Neural crest cell (in vitro differentiated cells): ENCODE results near the gene EIPR1. TPM values are rescaled to one million over a fixed set of nuclear protein-coding genes. Genes with fewer than 3 reads are reported as not detected.

Experiments used
- DNase-seq: peaks from one replicate; pipeline ENCODE4 v3.0.0; 2021; ENCODE audit warnings: low read depth, mixed read lengths, low spot score
- H3K27ac Mint-ChIP-seq: one replicate; pipeline ENCODE4 v1.8.0; 2021; ENCODE audit warnings: mild to moderate bottlenecking, mixed read lengths; ENCODE audit not compliant: unreplicated experiment
- H3K27me3 Mint-ChIP-seq: 2 replicates; pipeline ENCODE4 v1.8.0; 2021; ENCODE audit warnings: low read depth, mild to moderate bottlenecking, mixed read lengths
- H3K36me3 Mint-ChIP-seq: 2 replicates; pipeline ENCODE4 v1.8.0; 2021; ENCODE audit warnings: low read depth, mild to moderate bottlenecking, mixed read lengths
- H3K4me1 Mint-ChIP-seq: 2 replicates; pipeline ENCODE4 v1.8.0; 2021; ENCODE audit warnings: mixed read lengths
- H3K4me3 Mint-ChIP-seq: one replicate; pipeline ENCODE4 v1.8.0; 2021; ENCODE audit warnings: mild to moderate bottlenecking, mixed read lengths
- H3K9me3 Mint-ChIP-seq: 2 replicates; pipeline ENCODE4 v1.8.0; 2021; ENCODE audit warnings: mixed read lengths
- total RNA-seq: library from RNA; stranded (reverse); gene quantifications from 2 replicates; pipeline ENCODE4 v1.2.1, GENCODE V29; 2021
- TF ChIP-seq, protein P1 (sequence below): fragments of 200-600 bp; sonication (generic); conservative IDR thresholded peaks from 2 replicates; pipeline ENCODE4 v1.5.0; 2021; ENCODE audit warnings: antibody characterized with exemption, mild to moderate bottlenecking

EIPR1 gene
- total RNA-seq, 1 donor from 2014 or later: 33.0 TPM

DNA sequence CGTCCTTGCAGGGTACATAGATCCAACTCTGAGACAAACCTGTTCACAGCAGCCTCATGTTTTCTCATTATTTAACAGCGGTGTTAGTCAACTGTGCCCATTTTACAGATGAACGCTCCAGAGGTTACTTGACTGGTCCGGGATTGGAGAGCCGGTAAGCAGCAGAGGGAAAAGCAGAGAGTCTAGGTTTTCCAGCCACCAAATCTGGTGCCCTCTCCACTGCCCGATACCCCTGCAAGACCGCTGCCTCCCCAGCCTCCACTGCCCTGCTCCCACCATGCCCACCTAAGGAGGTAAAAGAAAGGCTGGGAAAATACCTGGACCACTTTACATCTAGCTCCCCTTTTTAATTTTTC is 51.5 kb downstream of the EIPR1 start:
- Mint-ChIP-seq H3K9me3 (peaks cover 4% of the 10 kb centered on the region), H3K27me3 (no peaks in the 10 kb centered on the region), H3K4me3 (no peak overlapping the region), H3K4me1 (no peaks in the 10 kb centered on the region), H3K27ac (no peak overlapping the region), H3K36me3 (peaks cover 16% of the 10 kb centered on the region)
- TF ChIP-seq, protein P1, sequence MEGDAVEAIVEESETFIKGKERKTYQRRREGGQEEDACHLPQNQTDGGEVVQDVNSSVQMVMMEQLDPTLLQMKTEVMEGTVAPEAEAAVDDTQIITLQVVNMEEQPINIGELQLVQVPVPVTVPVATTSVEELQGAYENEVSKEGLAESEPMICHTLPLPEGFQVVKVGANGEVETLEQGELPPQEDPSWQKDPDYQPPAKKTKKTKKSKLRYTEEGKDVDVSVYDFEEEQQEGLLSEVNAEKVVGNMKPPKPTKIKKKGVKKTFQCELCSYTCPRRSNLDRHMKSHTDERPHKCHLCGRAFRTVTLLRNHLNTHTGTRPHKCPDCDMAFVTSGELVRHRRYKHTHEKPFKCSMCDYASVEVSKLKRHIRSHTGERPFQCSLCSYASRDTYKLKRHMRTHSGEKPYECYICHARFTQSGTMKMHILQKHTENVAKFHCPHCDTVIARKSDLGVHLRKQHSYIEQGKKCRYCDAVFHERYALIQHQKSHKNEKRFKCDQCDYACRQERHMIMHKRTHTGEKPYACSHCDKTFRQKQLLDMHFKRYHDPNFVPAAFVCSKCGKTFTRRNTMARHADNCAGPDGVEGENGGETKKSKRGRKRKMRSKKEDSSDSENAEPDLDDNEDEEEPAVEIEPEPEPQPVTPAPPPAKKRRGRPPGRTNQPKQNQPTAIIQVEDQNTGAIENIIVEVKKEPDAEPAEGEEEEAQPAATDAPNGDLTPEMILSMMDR: no peak
- no peak for DNase-seq

GRCh38 chr2:3325458-3326181 is 52.0 kb downstream of the EIPR1 start:
- DNase-seq: no peak
- Mint-ChIP-seq H3K27ac (no peak overlapping the region), H3K4me1 (no peaks in the 10 kb centered on the region), H3K9me3 (peaks cover 4% of the 10 kb centered on the region), H3K4me3 (no peak overlapping the region), H3K36me3 (peaks cover 11% of the 10 kb centered on the region), H3K27me3 (no peaks in the 10 kb centered on the region)
- TF ChIP-seq, protein P1: no peak

DNA sequence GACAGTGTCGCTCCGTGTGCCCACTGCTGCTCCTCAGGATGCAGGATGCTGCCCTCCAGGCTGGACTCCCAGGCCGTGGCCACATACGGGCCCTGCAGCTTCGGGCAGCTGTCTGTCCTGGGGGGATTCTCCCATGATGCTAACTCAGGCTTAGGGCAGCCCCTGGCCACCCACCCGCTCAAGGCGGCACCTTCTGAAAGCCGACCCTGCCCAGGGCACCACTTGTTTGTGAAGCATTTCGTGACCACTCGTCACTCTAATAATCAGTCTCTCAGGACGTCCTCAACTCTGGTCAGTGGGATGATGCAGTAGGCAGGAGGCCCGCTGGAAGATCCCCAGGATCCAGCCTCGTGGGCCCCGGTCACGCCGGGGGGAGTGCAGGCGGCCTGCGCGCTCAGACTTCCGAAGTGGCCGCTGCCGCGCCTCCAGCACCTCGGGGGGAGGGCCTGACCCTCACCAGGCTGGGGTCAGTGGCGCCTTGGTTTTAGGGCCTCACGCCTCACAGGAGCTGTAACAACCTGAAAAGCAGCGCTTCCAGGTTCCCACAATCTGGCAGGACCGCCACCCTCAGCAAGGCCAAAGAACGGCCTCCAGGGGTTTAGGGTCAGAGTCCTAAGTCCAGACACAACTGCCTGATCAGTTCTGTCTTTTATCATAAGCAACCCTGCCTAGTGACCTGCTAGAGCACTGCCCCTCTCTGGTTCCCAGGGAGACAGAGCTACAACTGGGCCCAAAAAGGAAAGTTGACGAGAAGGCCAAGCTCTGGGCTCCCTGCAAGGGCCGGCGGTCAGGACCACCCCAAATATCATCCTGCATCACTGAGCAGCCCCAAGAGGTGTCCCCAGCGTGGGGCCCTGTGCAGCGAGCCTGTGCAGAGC is 53.0 kb downstream of the EIPR1 start:
- no peak overlapping the region for H3K27ac Mint-ChIP-seq
- H3K4me1 Mint-ChIP-seq: no peaks in the 10 kb centered on the region
- no peaks in the 10 kb centered on the region for H3K9me3 Mint-ChIP-seq
- H3K27me3 Mint-ChIP-seq: no peaks in the 10 kb centered on the region
- TF ChIP-seq, protein P1: no peak
- H3K36me3 Mint-ChIP-seq: peaks cover 6% of the 10 kb centered on the region
- no peak for DNase-seq
- no peak overlapping the region for H3K4me3 Mint-ChIP-seq

- DNase-seq: no peak
- Mint-ChIP-seq H3K4me1 (no peaks in the 10 kb centered on the region), H3K27me3 (no peaks in the 10 kb centered on the region), H3K9me3 (no peaks in the 10 kb centered on the region), H3K36me3 (peaks cover 3% of the 10 kb centered on the region), H3K4me3 (no peak overlapping the region), H3K27ac (no peak overlapping the region)
- TF ChIP-seq, protein P1: no peak
Observed at GRCh38 chr2:3324036-3324386, 53.6 kb downstream of the EIPR1 start.

DNA sequence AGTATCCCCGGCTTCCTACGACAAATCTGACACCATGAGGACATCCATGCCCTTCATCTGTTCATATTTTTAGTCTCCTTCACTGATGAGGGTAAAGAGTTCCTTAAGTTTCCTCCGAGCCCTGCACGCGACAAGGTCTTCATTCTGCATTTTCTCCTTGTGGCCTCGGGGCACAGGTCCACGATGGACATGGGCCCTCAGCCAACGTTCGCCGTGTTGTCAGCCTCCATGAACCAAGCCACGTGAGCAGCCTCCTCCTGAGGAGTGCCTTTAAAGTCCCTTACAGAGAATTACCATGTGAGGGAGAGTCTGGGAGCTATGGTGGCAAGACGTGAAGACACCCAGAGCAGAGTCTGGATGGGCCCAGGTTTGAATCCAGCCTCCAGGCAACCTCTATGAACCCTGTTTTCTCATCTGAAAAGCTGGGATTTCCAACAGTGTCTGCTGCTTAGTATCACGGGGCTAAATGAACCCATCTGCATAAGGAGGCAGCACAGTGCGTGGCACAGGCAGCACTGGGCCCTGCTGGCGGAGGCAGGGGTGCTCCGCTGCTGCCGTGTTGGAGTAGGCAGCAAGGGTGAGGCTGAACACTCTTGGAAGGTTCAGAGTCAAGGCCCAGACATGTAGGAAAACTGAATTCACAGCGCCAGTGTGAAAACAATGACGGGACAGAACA is 54.1 kb downstream of the EIPR1 start:
- Mint-ChIP-seq H3K4me1 (no peaks in the 10 kb centered on the region), H3K27me3 (no peaks in the 10 kb centered on the region), H3K4me3 (no peak overlapping the region), H3K9me3 (no peaks in the 10 kb centered on the region), H3K36me3 (peaks cover 3% of the 10 kb centered on the region), H3K27ac (no peak overlapping the region)
- TF ChIP-seq, protein P1: no peak
- no peak for DNase-seq
